C1 segment of cervical spinal cord (tissue), 14 donors: ENCODE results near the gene EBI3.
A peak's percentile ranks its signal among the peaks of the same experiment; 100 is the strongest.
"Not testable (repeated sequence)": the region's sequence is repeated elsewhere in the genome, so short reads cannot be mapped to it uniquely, and the experiment has no call there.

Experiments used
- DNase-seq, 14 donors: peaks; one replicate each; lab custom pipeline; 2025; lab: John Stamatoyannopoulos, UW

EBI3 gene

DNA sequence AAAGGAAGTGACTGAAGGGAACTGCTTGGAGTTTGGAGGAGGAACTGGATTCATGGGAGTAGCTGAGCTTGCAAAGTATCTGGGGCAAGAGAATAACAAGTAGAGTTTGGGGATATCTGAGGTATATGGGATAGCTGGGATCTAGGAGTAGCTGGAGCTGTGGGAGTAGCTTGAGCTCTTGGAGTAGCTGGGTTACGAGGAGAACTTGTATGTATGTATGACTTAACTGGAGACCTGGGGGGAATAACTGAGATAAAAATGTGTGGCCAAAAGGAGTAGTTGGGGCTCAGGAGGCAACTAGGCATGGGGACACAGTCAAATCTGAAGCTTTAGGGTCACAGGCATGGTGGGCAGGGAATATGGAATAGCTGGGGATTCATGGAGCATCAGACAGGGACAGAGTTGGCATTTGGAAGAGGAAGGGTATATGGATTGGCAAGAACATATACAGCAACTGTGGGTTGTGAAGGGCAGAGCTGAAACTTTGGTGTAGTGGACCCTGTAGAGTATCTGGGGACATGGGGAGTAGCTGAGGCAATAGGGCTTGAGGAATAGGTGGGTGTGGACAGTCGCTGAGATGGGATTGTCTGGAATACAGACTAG lies 28.3 kb upstream of the EBI3 start:
- no peak for DNase-seq

DNA sequence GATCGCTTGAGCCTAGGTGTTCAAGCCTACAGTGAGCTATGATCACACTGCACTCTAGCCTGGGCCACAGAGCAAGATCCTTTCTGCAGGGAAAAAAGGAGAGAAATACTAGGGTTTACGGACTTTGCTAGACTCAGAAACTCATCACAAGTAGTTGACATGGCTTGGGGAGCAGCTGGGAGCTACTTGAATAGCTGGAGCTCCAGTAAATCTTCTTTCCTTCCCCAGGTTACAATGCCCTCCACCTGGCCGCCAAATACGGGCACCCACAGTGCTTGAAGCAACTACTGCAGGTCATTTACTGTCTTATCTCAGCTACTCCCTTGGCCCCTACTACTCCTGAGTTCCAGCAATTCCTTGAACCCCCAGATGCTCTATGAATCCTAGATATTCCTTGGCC lies 27.5 kb upstream of the EBI3 start:
- no peak for DNase-seq

DNA sequence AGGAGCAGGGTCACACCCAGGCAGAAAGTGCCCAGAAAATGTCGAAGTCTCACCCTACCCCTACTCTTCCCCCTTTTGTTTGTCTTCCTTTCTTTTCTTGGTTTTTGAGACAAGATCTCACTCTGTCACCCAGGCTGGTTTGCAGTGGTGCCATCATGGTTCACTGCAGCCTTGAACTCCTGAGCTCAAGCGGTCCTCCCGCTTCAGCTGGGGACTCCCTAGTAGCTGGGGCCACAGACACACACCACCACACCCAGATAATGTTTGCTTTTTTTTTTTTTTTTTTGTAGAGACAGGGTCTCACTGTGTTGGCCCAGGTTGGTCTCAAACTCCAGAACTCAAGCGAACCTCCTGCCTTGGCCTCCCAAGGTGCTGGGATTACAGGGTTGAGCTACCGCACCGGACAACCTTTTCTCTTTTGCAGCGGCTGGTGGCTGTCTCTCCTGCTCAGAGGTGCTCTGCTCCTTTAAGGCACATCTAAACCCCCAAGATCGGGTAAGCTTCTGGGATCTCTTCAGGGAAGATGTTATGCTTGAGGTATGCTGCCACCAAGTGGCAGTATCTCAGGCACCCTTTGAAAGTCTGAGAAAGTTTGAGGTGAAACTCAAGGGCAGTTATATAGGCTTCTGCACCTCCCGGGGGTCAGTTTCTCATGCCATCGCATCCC lies 22.4 kb upstream of the EBI3 start:
- DNase-seq, result no peak

DNA sequence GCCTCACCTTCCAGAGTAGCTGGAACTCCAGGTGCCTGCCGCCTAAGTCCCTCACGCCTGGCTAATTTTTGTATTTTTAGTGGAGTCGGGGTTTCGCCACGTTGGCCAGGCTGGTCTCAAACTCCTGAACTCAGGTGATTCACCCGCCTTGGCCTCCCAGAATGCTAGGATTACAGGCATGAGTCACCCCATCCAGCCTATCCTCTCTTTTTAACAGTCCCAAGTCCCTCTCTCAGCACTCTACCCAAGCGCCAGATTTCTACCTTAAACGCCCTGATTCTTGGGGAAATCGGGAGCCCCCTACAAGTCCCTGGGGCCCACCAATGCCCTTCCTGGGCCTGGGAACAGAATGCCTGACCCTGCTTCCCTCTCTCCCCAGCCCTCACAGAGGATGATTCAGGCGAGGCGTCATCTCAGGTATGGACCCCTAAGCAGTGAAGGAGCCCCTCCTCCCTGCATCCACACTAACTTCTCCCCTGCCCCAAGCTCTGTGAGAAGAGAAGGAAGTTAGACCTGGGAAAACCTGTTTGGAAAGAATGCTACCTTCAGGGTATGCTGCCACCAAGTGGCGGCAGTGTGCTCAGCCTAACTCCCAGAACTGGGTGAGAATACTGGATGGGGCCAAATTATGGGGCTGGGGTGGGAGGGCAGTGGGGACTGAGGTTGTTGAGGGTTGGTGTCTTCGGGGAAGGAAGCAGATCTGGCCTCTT lies 20.8 kb upstream of the EBI3 start:
- no peak for DNase-seq

DNA sequence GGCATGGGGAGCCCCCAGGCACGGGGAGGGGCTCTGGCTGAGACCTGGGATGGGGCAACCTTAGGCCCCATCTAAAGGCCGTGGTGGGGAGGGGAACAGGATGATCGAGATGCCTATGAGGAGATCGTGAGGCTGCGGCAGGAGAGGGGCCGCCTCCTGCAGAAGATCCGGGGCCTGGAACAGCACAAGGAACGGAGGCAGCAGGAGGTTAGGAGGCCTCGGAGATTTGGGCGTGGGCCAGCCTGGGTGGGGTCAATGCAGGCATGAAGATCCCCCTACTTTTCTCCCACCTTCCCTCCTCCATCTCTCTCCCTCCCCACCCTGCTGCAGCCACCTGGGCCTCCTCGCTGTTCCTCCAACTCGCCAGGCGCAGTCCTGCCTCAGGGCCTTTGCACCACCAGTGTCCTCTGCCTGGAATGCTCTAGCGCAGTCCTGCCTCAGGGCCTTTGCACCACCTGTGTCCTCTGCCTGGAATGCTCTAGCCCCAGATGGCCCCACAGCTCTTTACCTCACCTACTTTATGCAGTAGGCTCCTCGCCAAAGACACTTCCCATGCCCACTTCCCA lies 19.1 kb upstream of the EBI3 start:
- no peak for DNase-seq

DNA sequence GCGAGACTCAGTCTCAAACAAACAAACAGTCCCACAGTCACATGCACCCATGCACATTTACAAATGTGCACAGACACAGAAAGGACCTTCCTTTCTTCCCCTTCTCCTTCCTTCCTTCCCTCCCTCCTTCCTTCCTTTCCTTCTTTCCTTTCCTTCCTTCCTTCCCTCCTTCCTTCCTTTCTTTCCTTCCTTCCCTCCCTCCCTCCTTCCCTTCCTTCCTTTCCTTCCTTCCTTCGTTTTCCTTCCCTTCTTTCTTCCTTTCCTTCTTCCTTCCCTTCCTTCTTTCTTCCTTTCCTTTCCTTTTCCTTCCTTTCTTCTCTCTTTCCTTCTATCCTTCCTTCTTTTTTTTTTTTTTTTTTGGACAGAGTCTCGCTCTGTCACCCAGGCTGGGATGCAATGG lies 16.2 kb upstream of the EBI3 start:
- DNase-seq, result no peak

DNA sequence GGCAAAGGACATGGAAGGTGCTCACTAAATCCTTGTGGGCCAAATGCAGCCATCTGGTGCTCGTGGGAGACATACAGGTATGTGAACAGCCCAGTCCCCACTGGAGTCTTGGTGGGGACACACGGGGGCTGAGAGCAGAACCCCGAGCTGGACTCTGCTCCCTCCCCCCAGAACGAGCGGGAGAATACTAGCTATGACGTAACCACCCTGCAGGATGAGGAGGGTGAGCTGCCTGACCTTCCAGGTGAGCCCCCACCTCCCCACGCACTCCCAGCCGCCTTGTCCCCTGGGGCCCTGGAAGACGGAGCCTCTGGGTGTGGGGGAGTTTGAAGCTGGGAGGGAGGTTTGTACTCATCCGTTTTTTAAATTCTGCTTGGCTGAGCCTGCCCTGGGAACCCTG lies 13.5 kb upstream of the EBI3 start:
- DNase-seq, result no peak

DNA sequence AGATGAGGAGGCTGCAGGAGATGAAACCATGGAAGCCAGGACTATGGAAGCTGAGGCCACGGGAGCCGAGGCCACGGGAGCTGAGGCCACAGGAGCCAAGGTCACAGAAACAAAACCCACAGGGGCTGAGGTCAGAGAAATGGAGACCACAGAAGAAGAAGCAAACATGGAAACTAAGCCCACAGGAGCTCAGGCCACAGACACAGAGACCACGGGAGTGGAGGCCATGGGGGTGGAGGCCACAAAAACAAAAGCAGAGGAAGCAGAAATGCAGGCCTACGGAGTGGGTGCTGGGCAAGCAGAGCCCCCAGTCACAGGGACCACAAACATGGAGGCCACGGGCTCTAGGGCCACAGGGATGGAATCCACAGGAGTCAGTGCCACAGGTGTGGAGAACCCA lies 12.5 kb upstream of the EBI3 start:
- no peak for DNase-seq

DNA sequence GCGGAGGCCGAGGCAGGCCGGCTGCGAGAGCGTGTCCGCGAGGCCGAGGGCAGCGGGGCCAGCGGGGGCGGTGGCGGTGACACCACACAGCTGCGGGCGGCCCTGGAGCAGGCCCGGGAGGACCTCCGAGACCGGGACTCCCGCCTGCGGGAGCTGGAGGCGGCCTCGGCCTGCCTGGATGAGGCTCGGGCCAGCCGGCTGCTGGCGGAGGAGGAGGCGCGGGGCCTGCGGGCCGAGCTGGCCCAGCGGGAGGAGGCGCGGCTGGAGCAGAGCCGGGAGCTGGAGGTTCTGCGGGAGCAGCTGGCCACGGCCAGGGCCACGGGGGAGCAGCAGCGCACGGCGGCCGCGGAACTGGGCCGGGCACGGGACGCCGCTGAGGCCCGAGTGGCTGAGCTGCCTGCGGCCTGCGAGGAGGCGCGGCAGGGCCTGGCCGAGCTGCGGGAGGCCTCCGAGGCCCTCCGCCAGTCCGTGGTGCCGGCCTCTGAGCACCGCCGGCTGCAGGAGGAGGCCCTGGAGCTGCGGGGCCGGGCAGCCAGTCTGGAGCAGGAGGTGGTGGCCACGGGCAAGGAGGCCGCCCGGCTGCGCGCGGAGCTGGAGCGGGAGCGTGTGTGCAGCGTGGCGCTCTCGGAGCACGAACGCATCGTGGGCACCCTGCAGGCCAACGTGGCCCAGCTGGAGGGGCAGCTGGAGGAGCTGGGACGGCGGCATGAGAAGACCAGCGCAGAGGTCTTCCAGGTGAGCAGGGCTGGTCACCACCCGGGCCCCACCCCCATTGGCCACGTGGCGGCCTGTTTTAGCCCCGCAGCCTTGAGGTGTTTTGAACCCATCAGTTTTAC lies 11.7 kb upstream of the EBI3 start:
- DNase-seq, result no peak

DNA sequence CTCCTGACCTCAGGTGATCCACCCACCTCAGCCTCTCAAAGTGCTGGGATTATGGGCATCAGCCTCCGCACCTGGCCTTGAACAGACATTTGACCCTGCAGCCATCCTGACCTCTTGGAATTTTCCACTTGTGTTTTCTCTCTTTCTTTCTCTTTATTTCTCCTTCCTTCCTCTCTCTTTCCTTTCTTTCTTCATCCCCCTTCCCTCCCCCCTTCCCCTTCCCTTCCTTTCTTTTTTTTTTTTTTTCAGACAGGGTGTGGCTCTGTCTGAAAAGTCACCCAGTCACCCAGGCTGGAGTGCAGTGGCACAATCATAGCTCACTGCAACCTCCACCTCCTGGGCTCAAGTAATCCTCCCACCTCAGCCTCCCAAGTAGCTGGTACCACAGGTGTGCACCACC lies 10.8 kb upstream of the EBI3 start:
- DNase-seq, result not testable (repeated sequence)

DNA sequence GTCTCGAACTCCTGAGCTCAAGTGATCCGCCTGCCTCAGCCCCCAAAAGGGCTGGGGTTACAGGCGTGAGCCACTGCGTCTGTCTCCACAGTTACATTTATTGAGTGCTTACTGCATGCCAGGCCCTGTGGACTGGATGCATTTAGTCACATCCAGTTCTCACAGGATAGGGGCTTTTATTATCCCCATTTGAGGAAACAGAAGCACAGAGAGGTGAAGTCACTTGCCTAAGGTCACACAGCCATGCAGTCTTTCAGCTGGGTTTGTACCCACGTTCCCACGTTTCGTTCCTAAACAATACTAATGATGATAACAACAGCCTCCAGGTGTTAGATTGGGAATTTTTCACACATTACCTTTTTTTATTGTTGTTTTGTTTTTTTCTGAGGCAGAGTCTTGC lies 9.1 kb upstream of the EBI3 start:
- DNase-seq, result no peak

DNA sequence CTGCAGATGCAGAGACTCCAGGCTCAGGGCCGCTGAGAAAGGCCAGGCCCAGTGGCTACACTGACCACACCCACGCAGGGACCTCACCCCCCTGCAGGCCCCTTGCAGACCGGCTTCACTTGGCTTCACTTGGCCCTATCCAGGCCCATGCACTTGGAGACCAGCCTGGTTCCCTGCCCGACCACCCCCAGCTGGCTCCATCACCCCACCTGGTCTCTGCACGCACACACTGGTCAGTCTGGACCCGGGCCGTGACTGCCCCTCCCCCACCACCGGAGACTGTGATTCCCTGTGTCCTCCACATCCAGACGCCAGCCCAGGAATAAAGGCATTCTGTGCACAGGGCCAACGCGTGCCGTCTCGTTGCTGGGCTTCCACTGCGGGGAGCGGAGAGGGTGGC lies 4.9 kb upstream of the EBI3 start:
- DNase-seq, result peak in 2 of 14 donors; percentile 5 to 31

DNA sequence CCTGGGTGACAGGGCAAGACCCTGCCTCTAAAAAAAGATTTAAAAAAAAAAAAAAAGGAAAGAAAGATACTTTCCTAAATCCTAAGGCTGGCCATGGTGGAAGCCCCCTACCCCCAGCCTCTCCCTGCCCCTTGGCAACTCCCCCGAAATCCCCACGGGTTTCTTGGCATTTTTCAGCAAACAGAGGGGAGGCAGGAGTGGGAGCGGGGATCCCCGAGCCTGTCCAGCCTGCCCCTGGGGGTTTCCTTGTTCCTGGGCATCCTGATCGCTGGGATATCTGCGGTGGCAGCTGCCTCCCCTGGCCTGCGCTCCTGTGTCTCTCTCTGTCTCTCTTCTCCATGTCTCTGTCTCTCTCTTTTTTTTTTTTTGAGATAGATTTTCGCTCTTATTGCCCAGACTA lies 3.4 kb upstream of the EBI3 start:
- DNase-seq, result no peak

DNA sequence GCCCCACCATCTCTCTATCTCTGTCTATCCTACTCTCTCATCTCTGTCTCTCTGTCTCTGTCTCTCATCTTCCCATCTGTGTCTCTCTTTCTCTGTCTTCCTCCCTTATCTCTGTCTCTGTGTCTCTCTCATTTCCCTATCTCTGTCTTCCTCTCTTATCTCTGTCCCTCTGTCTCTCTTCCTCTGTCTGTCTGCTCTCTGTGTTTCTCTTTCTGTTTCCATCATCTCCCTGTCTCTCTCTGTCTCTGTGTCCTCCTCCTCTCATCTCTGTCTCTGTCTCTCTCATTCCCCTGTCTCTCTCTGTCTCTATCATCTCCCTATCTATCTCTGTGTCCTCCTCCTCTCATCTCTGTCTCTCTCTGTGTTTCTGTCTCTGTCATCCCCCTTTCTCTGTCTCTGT lies 1.6 kb upstream of the EBI3 start:
- DNase-seq, result no peak

DNA sequence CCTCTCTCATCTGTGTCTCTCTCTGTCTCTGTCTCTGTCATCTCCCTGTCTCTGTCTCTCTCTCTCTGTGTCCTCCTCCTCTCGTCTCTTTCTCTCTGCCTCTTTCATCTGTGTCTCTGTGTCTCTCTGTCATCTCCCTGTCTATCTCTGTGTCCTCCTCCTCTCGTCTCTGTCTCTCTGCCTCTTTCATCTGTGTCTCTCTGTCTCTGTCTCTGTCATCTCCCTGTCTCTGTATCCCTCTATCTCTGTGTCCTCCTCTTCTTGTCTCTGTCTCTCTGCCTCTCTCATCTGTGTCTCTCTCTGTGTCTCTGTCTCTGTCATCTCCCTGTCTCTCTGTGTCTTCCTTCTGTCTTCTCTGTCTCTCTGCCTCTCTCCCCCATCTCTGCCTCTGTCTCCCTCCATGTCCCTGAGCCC lies 551 bp upstream of the EBI3 start:
- DNase-seq, result no peak

DNA sequence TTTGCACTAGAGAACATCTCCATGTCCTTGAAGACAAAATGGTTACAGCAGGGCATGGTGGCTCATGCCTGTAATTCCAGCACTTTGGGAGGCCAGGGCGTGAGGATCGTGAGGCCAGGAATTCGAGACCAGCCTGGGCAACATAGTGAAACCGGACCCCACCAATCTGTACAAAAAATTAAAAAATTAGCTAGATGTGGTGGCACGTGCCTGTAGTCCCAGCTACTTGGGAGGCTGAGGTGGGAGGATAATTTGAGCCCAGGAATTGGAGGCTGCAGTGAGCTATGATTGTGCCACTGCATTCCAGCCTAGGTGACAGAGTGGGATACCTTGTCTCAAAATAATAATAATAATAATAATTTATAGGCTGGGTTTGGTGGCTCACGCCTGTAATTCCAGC lies 914 bp downstream of the EBI3 start:
- DNase-seq, result not testable (repeated sequence)

DNA sequence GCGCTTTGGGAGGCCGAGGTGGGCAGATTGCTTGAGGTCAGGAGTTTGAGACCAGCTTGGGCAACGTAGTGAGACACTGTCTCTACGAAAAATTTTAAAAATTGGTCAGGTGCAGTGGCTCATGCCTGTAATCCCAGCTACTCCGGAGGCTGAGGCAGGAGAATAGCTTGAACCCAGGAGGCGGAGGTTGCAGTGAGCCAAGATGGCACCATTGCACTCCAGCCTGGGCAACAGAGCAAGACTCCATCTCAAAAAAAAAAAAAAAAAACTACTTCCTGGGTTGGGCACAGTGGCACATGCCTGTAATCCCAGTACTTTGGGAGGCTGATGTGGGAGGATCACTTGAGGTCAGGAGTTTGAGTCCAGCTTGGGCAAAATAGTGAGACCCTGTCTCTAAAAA lies 2.2 kb downstream of the EBI3 start:
- DNase-seq, result not testable (repeated sequence)

DNA sequence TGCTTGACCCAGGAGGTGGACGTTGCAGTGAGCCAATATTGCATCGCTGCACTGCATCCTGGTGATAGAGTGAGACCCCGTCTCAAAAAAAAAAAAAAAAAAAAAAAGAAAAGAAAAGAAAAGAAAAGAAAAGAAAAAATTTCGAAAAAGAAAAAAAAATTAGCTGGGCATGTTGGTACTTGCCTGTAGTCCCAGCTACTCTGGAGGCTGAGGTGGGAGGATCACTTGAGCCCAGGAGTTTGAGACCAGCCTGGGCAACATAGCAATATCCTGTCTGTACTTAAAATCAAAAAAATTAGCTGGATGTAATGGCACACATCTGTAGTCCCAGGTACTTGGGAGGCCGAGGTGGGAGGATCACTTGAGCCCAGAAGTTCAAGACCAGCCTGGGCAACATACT lies 2.8 kb downstream of the EBI3 start:
- not testable (repeated sequence) for DNase-seq

DNA sequence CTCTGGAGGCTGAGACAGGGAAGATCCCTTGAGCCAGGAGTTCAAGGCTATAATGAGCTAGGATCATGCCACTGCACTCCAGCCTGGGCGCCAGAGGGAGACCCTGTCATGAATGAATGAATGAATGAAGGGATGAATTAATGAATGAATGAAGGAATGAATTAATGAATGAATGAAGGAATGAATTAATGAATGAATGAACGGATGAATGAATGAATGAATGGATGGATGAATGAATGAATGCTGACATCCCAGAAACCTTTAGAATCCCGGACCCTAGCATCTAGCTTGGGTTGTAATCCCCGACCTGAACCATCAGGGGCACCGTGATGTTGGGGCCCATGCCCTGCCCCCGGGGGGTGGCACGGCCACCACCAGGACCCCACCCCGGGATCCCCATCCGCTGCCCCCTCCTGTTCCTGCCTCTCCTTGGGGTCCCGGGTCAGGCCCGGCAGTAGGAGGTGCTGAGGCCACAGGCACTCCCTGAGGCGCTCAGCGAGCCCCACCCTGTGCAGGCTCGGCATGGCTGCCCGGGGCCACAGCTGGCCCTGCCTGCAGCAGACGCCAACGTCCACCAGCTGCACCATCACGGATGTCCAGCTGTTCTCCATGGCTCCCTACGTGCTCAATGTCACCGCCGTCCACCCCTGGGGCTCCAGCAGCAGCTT lies 3.4 kb downstream of the EBI3 start:
- no peak for DNase-seq

DNA sequence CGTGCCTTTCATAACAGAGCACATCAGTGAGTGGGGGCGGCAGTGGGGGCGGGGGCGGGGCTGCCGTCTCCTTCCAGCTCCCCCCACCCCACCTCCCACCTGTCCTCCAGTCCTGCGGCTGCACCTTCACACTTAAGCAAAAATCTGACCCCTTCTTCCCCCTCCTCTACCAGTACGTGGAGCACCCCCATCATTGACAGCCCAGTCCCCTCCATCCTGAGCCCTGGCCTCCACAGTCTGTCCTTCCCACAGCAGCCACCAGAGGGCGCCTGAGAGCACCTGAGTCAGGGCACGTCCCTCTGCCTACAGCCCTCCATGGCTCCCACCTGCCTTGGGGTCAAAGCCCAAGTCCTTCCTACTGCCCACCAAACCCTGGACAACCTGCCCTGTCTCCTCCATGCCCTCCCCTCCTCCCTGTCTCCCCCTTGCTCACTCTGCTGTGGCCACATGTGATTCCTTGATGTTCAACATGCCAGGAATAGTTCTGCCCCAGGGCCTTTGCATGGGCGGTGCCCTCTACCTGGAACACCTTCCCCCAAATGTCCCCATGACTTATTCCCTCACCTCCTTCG lies 4.0 kb downstream of the EBI3 start:
- DNase-seq, result peak in 3 of 14 donors; percentile 4 to 22 (median 10)
